ENCODE data around the gene LSM4. TPM values are rescaled to one million over a fixed set of nuclear protein-coding genes. Genes with fewer than 3 reads are reported as not detected.
A peak's percentile ranks its signal among the peaks of the same experiment; 100 is the strongest.
"Not testable (repeated sequence)": the region's sequence is repeated elsewhere in the genome, so short reads cannot be mapped to it uniquely, and the experiment has no call there.

LSM4 gene
- total RNA-seq, result 100 to 1,000 TPM; 156 to 181 TPM

- CTCF ChIA-PET, result interaction anchor here (0.6 to 13.8 kb wide), 10 partner anchors 9 to 581 kb away, joined by 3 to 229 read pairs (median 5); partner anchors contain the start of genes JUND and SSBP4
- peak; percentile 100 for DNase-seq
- H3K27me3 Mint-ChIP-seq, result no peaks in the 10 kb centered on the region
- no peaks in the 10 kb centered on the region for H3K9me3 Mint-ChIP-seq
- H3K4me3 Mint-ChIP-seq, result peak within 1 kb of the TSS; percentile 93
- peaks cover 56% of the 10 kb centered on the region for H3K4me1 Mint-ChIP-seq
- peak within 1 kb of the TSS; percentile 97 for H3K27ac Mint-ChIP-seq
- peaks cover 38% of the 10 kb centered on the region for H3K36me3 Mint-ChIP-seq (ENCODE audit: low read depth)
- POLR2A ChIA-PET, result interaction anchor here (0.7 to 3.4 kb wide), 3 partner anchors 18 to 511 kb away, joined by 3 to 85 read pairs (median 9); partner anchors contain the start of gene JUND
Observed at GRCh38 chr19:18322759-18323460, at the start of gene LSM4. Gene LSM4, minus strand, starts transcription at chr19:18323076. Its CDS starts 56 bp downstream, at chr19:18323020.

DNA sequence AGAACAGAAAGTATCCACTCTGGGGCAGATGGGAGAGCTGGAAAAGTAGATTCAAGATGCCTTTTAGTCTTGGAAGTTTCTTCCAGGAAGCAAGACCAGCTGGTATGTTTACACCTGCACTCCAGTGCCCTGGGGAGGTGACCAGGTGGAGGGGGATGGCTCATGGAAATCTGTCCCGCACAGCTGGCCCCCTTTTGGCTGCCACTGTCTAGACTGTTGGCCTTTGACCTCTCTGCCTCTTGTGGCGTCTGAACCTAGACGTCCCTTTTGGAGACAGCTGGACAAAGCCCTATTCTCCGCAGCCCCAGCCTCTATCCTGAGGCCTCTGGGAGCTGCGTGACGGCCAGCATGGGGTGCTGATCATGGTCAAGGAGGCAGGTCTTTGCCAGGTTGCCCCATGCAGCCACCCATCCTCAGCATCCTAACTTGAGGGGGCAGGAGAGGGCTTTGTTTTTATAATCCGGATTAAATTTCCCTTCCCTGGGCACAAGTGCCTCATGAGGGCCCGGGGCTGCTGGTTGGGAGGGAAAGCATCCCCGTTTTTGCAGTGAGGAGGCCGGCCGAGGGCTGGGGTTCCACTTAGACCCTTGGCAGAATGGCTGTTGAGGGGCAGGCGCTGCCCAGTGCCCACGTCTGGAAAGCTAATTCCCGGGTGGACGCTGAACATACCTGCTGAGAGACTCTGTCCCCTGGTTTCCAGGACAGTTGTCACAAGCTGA is 45.8 kb upstream of the LSM4 start:
- ChIA-PET POLR2A (no interaction called here), CTCF (interaction anchor here (0.9 to 1.4 kb wide), 3 partner anchors 12 to 20 kb away, joined by 3 to 7 read pairs (median 5); no protein-coding TSS in a partner anchor)
- H3K9me3 Mint-ChIP-seq, result peaks cover 2% of the 10 kb centered on the region
- H3K4me3 Mint-ChIP-seq, result no peak overlapping the region
- no peak for DNase-seq
- H3K36me3 Mint-ChIP-seq (ENCODE audit: low read depth), result peaks cover 16% of the 10 kb centered on the region
- H3K27ac Mint-ChIP-seq, result no peak overlapping the region
- H3K4me1 Mint-ChIP-seq, result peaks cover 23% of the 10 kb centered on the region
- no peaks in the 10 kb centered on the region for H3K27me3 Mint-ChIP-seq

DNA sequence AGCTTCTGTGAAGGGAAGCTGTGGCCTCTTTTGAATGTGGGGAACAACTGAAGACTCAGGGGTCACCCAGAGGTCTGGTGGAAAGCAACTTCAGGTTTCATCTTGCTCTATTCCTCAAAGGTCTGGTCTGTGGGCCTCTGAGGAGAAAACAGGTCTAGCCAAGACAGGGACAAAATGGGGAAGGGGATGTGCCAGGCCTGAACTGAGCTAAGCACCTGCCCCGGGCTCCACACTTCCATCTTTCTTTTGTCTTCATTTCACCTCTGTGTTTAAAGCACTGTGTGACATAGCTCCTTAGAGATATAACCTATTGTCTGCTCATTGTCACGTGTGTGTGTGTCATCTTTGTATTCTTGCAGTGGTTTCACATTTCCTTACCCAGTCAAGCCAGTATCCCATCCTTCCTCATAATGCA is 43.2 kb upstream of the LSM4 start:
- H3K4me1 Mint-ChIP-seq, result peaks cover 20% of the 10 kb centered on the region
- ChIA-PET CTCF (interaction anchor here (0.6 to 1.3 kb wide), 2 partner anchors 22 to 35 kb away, joined by 4 to 7 read pairs; no protein-coding TSS in a partner anchor), POLR2A (no interaction called here)
- peaks cover 2% of the 10 kb centered on the region for H3K9me3 Mint-ChIP-seq
- no peak for DNase-seq
- no peak overlapping the region for H3K27ac Mint-ChIP-seq
- no peak overlapping the region for H3K4me3 Mint-ChIP-seq
- peaks cover 23% of the 10 kb centered on the region for H3K36me3 Mint-ChIP-seq (ENCODE audit: low read depth)
- H3K27me3 Mint-ChIP-seq, result no peaks in the 10 kb centered on the region

DNA sequence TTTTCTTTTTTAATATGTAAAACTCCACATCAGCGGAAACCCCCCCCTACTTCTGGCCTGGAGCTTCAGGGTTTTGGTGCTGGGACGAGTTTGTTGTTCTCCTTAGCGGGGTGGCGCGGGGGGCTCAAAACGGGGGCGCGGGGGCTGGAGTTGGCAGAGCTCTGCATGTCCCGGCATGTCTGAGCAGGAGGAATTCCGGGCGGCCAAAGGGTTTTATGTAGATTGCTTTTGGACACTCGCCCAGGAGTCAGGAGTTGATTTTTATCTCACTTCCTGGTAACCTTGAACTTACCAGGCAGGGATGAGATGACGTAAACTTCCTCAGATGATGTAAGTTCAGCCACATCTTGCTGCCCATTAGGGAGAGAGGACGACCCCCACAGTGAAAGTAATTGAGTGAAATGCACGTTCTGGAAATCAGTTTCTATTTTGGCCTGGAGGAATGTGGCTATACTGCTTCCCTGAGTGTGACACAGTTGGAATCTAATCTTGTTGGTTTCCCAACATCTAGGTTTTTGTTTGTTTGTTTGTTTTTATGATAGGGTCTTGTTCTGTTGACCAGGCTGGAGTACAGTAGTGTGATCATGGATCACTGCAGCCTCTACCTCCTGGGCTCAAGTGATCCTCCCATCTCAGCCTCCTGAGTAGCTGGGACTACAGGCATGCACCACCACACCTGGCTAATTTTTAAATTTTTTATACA is 42.1 kb upstream of the LSM4 start:
- H3K4me1 Mint-ChIP-seq, result peaks cover 20% of the 10 kb centered on the region
- no peak overlapping the region for H3K4me3 Mint-ChIP-seq
- H3K27ac Mint-ChIP-seq, result peak overlapping the region; percentile 43
- ChIA-PET POLR2A (no interaction called here), CTCF (interaction anchor here (0.7 to 2.2 kb wide), 3 partner anchors 9 to 161 kb away, joined by 3 to 8 read pairs (median 7); partner anchors contain the start of gene RAB3A)
- no peak for DNase-seq
- peaks cover 23% of the 10 kb centered on the region for H3K36me3 Mint-ChIP-seq (ENCODE audit: low read depth)
- H3K27me3 Mint-ChIP-seq, result no peaks in the 10 kb centered on the region
- H3K9me3 Mint-ChIP-seq, result peaks cover 2% of the 10 kb centered on the region

DNA sequence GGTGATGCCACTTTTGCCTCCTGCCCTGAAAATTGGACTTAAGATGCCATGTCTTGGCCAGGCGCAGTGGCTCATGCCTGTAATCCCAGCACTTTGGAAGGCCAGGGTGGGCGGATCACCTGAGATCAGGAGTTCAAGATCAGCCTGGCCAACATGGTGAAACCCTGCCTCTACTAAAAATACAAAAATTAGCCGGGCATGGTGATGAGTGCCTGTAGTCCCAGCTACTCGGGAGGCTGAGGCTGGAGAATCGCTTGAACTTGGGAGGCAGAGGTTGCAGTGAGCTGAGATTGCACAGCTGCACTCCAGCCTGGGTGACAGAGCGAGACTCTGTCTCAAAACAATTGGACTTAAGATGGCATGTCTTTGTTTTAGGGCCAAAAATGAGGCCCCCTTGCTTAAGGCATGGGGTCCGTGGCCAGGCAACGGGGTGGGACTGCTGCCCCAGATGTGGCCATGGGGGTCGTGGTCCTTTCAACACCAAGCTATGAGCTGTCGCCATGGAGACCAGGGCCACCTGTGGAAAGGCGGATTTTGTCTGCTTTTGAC is 41.5 kb upstream of the LSM4 start:
- H3K4me3 Mint-ChIP-seq, DNase-seq, POLR2A ChIA-PET, H3K27me3 Mint-ChIP-seq, H3K9me3 Mint-ChIP-seq: not testable (repeated sequence)
- H3K4me1 Mint-ChIP-seq, result peaks cover 20% of the 10 kb centered on the region
- H3K36me3 Mint-ChIP-seq (ENCODE audit: low read depth), result peaks cover 25% of the 10 kb centered on the region
- H3K27ac Mint-ChIP-seq, result peak overlapping the region; percentile 13
- CTCF ChIA-PET, result interaction anchor here (1.1 to 2.2 kb wide), 2 partner anchors 9 to 36 kb away, joined by 3 to 8 read pairs; no protein-coding TSS in a partner anchor

GRCh38 chr19:18363787-18364186 is 40.9 kb upstream of the LSM4 start:
- H3K4me1 Mint-ChIP-seq, result peaks cover 20% of the 10 kb centered on the region
- ChIA-PET POLR2A (no interaction called here), CTCF (interaction anchor here (0.6 to 2.2 kb wide), 3 partner anchors 10 to 547 kb away, joined by 3 to 8 read pairs (median 3); no protein-coding TSS in a partner anchor)
- no peak overlapping the region for H3K27ac Mint-ChIP-seq
- H3K27me3 Mint-ChIP-seq, result no peaks in the 10 kb centered on the region
- DNase-seq, result no peak
- peaks cover 2% of the 10 kb centered on the region for H3K9me3 Mint-ChIP-seq
- peaks cover 28% of the 10 kb centered on the region for H3K36me3 Mint-ChIP-seq (ENCODE audit: low read depth)
- H3K4me3 Mint-ChIP-seq, result no peak overlapping the region

- ChIA-PET POLR2A (interaction anchor here (0.6 kb wide), 1 partner anchor 26 kb away, joined by 6 read pairs; no protein-coding TSS in a partner anchor), CTCF (interaction anchor here (0.6 to 2.2 kb wide), 3 partner anchors 11 to 34 kb away, joined by 3 to 8 read pairs (median 3); no protein-coding TSS in a partner anchor)
- no peaks in the 10 kb centered on the region for H3K27me3 Mint-ChIP-seq
- H3K4me3 Mint-ChIP-seq, result no peak overlapping the region
- H3K4me1 Mint-ChIP-seq, result peaks cover 20% of the 10 kb centered on the region
- H3K27ac Mint-ChIP-seq, result no peak overlapping the region
- DNase-seq, result no peak
- peaks cover 2% of the 10 kb centered on the region for H3K9me3 Mint-ChIP-seq
- H3K36me3 Mint-ChIP-seq (ENCODE audit: low read depth), result peaks cover 29% of the 10 kb centered on the region
Observed at GRCh38 chr19:18362934-18363542, 40.2 kb upstream of the LSM4 start.

DNA sequence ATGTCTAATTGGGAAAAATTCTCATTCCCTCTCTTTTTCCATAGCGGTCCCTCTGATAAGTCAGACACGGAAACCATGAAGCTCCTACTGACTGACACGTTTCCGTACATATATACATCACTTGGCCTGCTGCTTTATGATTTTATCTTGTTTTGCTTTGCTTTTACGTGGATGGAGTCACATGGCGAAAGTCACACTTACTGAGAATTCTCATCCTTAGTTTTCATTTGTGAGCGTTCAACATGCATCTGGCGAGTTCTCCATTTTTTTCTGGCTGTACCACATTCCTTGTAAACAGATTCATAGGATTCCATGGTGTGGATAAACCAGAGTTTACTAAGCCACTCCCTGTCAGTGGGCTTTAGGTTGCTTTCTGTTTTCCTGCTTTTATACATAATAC is 38.8 kb upstream of the LSM4 start:
- ChIA-PET POLR2A (no interaction called here), CTCF (interaction anchor here (1.5 kb wide), 1 partner anchor 33 kb away, joined by 4 read pairs; no protein-coding TSS in a partner anchor)
- no peaks in the 10 kb centered on the region for H3K27me3 Mint-ChIP-seq
- no peak overlapping the region for H3K4me3 Mint-ChIP-seq
- H3K4me1 Mint-ChIP-seq, result peaks cover 20% of the 10 kb centered on the region
- H3K27ac Mint-ChIP-seq, result no peak overlapping the region
- no peak for DNase-seq
- peaks cover 2% of the 10 kb centered on the region for H3K9me3 Mint-ChIP-seq
- H3K36me3 Mint-ChIP-seq (ENCODE audit: low read depth), result peaks cover 39% of the 10 kb centered on the region

GRCh38 chr19:18357041-18357440 is 34.2 kb upstream of the LSM4 start:
- peaks cover 28% of the 10 kb centered on the region for H3K36me3 Mint-ChIP-seq (ENCODE audit: low read depth)
- no peaks in the 10 kb centered on the region for H3K9me3 Mint-ChIP-seq
- DNase-seq, result no peak
- POLR2A ChIA-PET, result no interaction called here
- no peak overlapping the region for H3K27ac Mint-ChIP-seq
- CTCF ChIA-PET, result interaction anchor here (0.6 to 1.0 kb wide), 3 partner anchors 11 to 85 kb away, joined by 3 to 8 read pairs (median 5); no protein-coding TSS in a partner anchor
- H3K4me1 Mint-ChIP-seq, result no peaks in the 10 kb centered on the region
- no peak overlapping the region for H3K4me3 Mint-ChIP-seq
- no peaks in the 10 kb centered on the region for H3K27me3 Mint-ChIP-seq

DNA sequence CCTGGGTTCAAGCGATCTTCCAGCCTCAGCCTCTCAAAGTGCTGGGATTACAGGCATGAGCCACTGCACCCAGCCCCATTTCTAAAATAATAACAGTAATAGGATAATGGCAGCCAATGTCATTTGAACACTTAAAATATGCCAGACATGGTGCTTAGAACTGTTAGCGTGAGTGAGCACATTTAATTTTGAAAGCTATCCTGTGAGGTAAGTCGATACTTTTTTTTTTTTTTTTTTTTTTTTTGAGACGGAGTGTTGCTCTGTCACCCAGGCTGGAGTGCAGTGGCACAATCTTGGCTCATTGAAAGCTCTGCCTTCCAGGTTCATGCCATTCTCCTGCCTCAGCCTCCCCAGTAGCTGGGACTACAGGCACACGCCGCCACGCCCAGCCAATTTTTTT is 31.9 kb upstream of the LSM4 start:
- H3K9me3 Mint-ChIP-seq, POLR2A ChIA-PET, H3K4me3 Mint-ChIP-seq, H3K4me1 Mint-ChIP-seq, H3K27me3 Mint-ChIP-seq, H3K27ac Mint-ChIP-seq, DNase-seq: not testable (repeated sequence)
- peaks cover 28% of the 10 kb centered on the region for H3K36me3 Mint-ChIP-seq (ENCODE audit: low read depth)
- CTCF ChIA-PET, result interaction anchor here (0.6 to 1.2 kb wide), 3 partner anchors 13 to 75 kb away, joined by 3 to 5 read pairs (median 3); no protein-coding TSS in a partner anchor

DNA sequence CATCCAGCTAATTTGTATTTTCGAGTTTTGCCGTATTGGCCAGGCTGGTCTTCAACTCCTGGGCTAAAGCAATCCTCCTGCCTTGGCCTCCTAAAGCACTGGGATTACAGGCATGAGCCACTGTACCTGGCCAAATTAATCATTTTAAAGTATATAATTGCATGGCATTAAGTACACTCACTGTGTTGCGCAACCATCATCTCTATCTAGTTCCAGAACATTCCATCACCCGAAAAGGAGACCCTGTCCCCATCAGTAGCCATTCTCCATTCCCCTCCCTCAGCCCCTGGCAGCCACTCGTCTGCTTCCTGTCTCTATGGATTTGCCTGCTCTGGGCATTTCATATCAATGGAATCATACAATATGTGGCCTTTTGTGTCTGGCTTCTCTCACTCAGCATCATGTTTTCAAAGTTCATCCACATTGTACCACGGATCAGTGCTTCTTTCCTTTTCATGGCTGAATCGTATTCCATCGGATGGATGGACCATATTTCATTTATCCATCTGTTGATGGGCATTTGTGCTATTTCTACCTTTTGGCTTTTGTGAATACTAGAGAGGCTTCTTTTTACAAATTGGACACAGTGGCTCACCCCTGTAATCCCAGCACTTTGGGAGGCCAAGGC is 30.6 kb upstream of the LSM4 start:
- Mint-ChIP-seq H3K4me1 (no peaks in the 10 kb centered on the region), H3K9me3 (no peaks in the 10 kb centered on the region), H3K27me3 (no peaks in the 10 kb centered on the region), H3K36me3 (ENCODE audit: low read depth) (peaks cover 23% of the 10 kb centered on the region), H3K4me3 (no peak overlapping the region), H3K27ac (no peak overlapping the region)
- POLR2A ChIA-PET, result no interaction called here
- CTCF ChIA-PET, result interaction anchor here (1.2 kb wide), 1 partner anchor 74 kb away, joined by 5 read pairs; no protein-coding TSS in a partner anchor
- DNase-seq, result no peak
